Testis (tissue), 3 donors: Measurements from ENCODE around the gene CCNY. TPM values are rescaled to one million over a fixed set of nuclear protein-coding genes. Genes with fewer than 3 reads are reported as not detected.

Source experiments
- DNase-seq: peaks from one replicate; pipeline ENCODE4 v3.0.0-alpha.2; 2019
- H3K27ac ChIP-seq, 2 donors: fragments of 200-600 bp; sonication (generic); one replicate each; pipeline ENCODE4 v1.5.1; 2019
- H3K27me3 ChIP-seq: fragments of 200-600 bp; sonication (generic); one replicate; pipeline ENCODE4 v1.5.1; 2019
- H3K36me3 ChIP-seq: fragments of 200-600 bp; sonication (generic); one replicate; pipeline ENCODE4 v1.5.1; 2017; ENCODE audit warnings: low read depth; ENCODE audit errors: missing control alignments
- H3K4me1 ChIP-seq: fragments of 200-600 bp; sonication (generic); one replicate; pipeline ENCODE4 v1.5.1; 2019
- H3K4me3 ChIP-seq, 2 donors: fragments of 200-600 bp; sonication (generic); one replicate each; pipeline ENCODE4 v1.5.1; 2017 to 2019
- H3K9me3 ChIP-seq: fragments of 200-600 bp; sonication (generic); one replicate; pipeline ENCODE4 v1.5.1; 2017
- CTCF ChIP-seq, 3 experiments: fragments of 450-650 bp in 2 of 3; fragments of 200-600 bp in 1 of 3; sonication (generic) in 1 of 3; IDR thresholded peaks; one replicate each; pipeline ENCODE4 v1.5.1; 2016 to 2019; ENCODE audit warnings: antibody characterized with exemption in 3 of 3, mild to moderate bottlenecking in 2 of 3, moderate library complexity in 1 of 3
- POLR2A ChIP-seq: fragments of 450-650 bp; IDR thresholded peaks from one replicate; pipeline ENCODE4 v1.6.1; 2017; ENCODE audit warnings: antibody characterized with exemption, mild to moderate bottlenecking, moderate library complexity
- WGBS, 2 donors: methylation state at CpG; one replicate each; pipeline ENCODE4 v1.1.5; 2018; 5-methylcytosine and 5-hydroxymethylcytosine counted together
- intact Hi-C: fragments of 100-400 bp; cut with DNase I; formaldehyde crosslinking; loops from one replicate; pipeline ENCODE4 v1.15.1; 2023; ENCODE audit warnings: low total_unique reads
- polyA plus RNA-seq: library from polyadenylated mRNA; stranded (reverse); fragments of 350-450 nt; fragmentation: Illumina TruSeq; extraction: RNeasy Lipid Tissue Mini Kit (QIAGEN cat#74804); gene quantifications from one replicate; pipeline ENCODE4 v1.2.3, GENCODE V29; 2014; ENCODE audit warnings: low read depth, low replicate concordance; ENCODE audit not compliant: insufficient read depth
- total RNA-seq, 2 donors: library from RNA; depleted of rRNA; stranded (reverse); fragments of >200 nt; gene quantifications; one replicate each; pipeline ENCODE4 v1.2.3, GENCODE V29; 2016

Gene CCNY
- total and polyA plus RNA-seq, 3 donors from 2014 or later, result 103 to 380 (median 132) TPM

GRCh38 chr10:35423505-35424306 lies 87.4 kb downstream of the CCNY start:
- intact Hi-C loops, result no loop called here
- no peaks in the 10 kb centered on the region for H3K36me3 ChIP-seq
- H3K27ac ChIP-seq, result no peak overlapping the region
- no peaks in the 10 kb centered on the region for H3K9me3 ChIP-seq
- TF ChIP-seq CTCF (IDR thresholded peaks at IDR 0.05) (no peak), POLR2A (no peak)
- H3K4me1 ChIP-seq, result peaks cover 18% of the 10 kb centered on the region
- H3K27me3 ChIP-seq, result no peaks in the 10 kb centered on the region
- no peak for DNase-seq
- 94 to 96% methylated on average over 11 of the region's 11 CpGs for WGBS, 2 donors
- H3K4me3 ChIP-seq, result no peak overlapping the region

GRCh38 chr10:35424680-35425285 lies 88.5 kb downstream of the CCNY start:
- Histone ChIP-seq H3K27me3 (no peaks in the 10 kb centered on the region), H3K27ac (peak overlapping the region in 1 of 2 donors; percentile 33), H3K9me3 (no peaks in the 10 kb centered on the region), H3K4me3 (no peak overlapping the region), H3K4me1 (peaks cover 18% of the 10 kb centered on the region), H3K36me3 (no peaks in the 10 kb centered on the region)
- no peak for TF ChIP-seq POLR2A
- WGBS, 2 donors, result 24 to 25% methylated on average over 8 of the region's 8 CpGs
- peak; percentile 58 for DNase-seq
- intact Hi-C loops, result no loop called here

- intact Hi-C loops, result no loop called here
- no peaks in the 10 kb centered on the region for H3K27me3 ChIP-seq
- TF ChIP-seq POLR2A (no peak), CTCF (IDR thresholded peaks at IDR 0.05) (no peak)
- peaks cover 14% of the 10 kb centered on the region for H3K4me1 ChIP-seq
- no peaks in the 10 kb centered on the region for H3K9me3 ChIP-seq
- 63 to 67% methylated on average over 1 of the region's 1 CpG for WGBS, 2 donors
- no peak for DNase-seq
- H3K36me3 ChIP-seq, result no peaks in the 10 kb centered on the region
- no peak overlapping the region for H3K27ac ChIP-seq
- no peak overlapping the region for H3K4me3 ChIP-seq
Measured at GRCh38 chr10:35425595-35425994, 89.3 kb downstream of the CCNY start.

DNA sequence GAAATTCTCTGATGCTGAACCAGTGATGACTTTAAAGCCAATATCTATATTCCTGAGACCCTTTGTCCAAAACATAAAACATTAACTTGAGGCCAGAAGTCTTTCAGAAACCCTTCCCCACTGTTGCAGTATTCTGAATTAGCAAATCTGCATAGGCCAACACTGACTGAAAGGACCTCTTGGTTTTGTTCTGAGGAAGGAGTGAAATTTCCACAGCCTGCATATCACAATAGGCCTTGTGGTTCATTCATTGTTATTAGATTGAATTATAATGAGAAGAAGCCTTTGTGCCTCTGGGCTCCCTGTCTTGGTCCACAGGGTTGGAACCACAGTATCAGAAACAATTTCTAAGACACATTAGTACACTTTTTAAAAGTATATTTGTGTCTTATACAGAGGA lies 90.3 kb downstream of the CCNY start:
- H3K4me3 ChIP-seq, result no peak overlapping the region
- H3K27ac ChIP-seq, result no peak overlapping the region
- DNase-seq, result no peak
- no peaks in the 10 kb centered on the region for H3K36me3 ChIP-seq
- TF ChIP-seq CTCF (IDR thresholded peaks at IDR 0.05), result no peak
- TF ChIP-seq POLR2A, result no peak
- no peaks in the 10 kb centered on the region for H3K9me3 ChIP-seq
- H3K4me1 ChIP-seq, result peaks cover 11% of the 10 kb centered on the region
- intact Hi-C loops, result no loop called here
- no peaks in the 10 kb centered on the region for H3K27me3 ChIP-seq

DNA sequence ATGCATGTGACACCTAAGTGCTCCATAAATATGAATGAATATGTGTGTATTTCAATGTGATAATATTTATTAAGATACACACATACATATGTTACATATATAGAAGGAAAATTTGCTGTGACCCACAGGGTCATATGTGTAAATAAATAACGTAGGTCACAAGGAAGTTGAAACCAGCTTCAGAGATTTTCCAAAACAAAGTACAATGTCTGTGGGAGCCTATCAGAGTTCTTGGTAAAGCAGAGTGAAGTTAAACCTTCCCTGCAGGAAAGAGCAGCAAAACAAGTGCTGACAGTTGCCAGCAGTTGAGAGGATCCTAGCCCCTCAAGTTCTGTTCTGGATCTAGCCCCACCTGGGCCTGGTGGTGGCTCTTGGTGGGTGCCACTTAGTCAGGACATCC lies 91.2 kb downstream of the CCNY start:
- Histone ChIP-seq H3K4me1 (peaks cover 10% of the 10 kb centered on the region), H3K4me3 (no peak overlapping the region), H3K27me3 (no peaks in the 10 kb centered on the region), H3K36me3 (no peaks in the 10 kb centered on the region), H3K27ac (no peak overlapping the region), H3K9me3 (no peaks in the 10 kb centered on the region)
- TF ChIP-seq CTCF (IDR thresholded peaks at IDR 0.05), result no peak
- TF ChIP-seq POLR2A, result no peak
- no peak for DNase-seq
- WGBS, 2 donors, result 80 to 81% methylated on average over 1 of the region's 1 CpG
- intact Hi-C loops, result no loop called here
